Measurements from ENCODE around the gene PRR5L.

Gene PRR5L

GRCh38 chr11:36281850-36282249 is 14.2 kb upstream of the PRR5L start:
- no peak overlapping the region for H3K4me2 ChIP-seq (ENCODE audit: low read length)
- H3K9me2 ChIP-seq (replicated peaks; ENCODE audit: control insufficient read depth, low read length): no peaks in the 10 kb centered on the region
- H4K20me1 ChIP-seq (ENCODE audit: control insufficient read depth, insufficient read depth, low read depth, low read length): no peaks in the 10 kb centered on the region
- TF ChIP-seq CTCF (IDR thresholded peaks at IDR 0.05; ENCODE audit: low read depth, low read length, poor library complexity, severe bottlenecking) (no peak), EZH2phosphoT487 (IDR thresholded peaks at IDR 0.05; ENCODE audit: borderline replicate concordance, low read length) (no peak)
- no peak overlapping the region for H3K27ac ChIP-seq (ENCODE audit: low read depth, low read length)
- H3F3A ChIP-seq (ENCODE audit: control insufficient read depth, insufficient read depth): no peaks in the 10 kb centered on the region
- no peaks in the 10 kb centered on the region; the same call in 1 of the 2 replicates for H3K36me3 ChIP-seq (ENCODE audit: control insufficient read depth, low read length)
- H3K9me3 ChIP-seq (ENCODE audit: control insufficient read depth, insufficient read depth, low read length): no peaks in the 10 kb centered on the region
- H3K79me2 ChIP-seq (ENCODE audit: control insufficient read depth, low read length): peaks cover 10% of the 10 kb centered on the region; the same call in 1 of the 2 replicates
- no peaks in the 10 kb centered on the region for H3K27me3 ChIP-seq (ENCODE audit: control insufficient read depth, low read length)
- no peaks in the 10 kb centered on the region for H3K4me1 ChIP-seq (ENCODE audit: control insufficient read depth, low read length)
- no peak overlapping the region for H3K4me3 ChIP-seq (ENCODE audit: low read length)

GRCh38 chr11:36282926-36283325 is 13.2 kb upstream of the PRR5L start:
- Histone ChIP-seq H3K9me2 (replicated peaks; ENCODE audit: control insufficient read depth, low read length) (no peaks in the 10 kb centered on the region), H3K27me3 (ENCODE audit: control insufficient read depth, low read length) (no peaks in the 10 kb centered on the region), H3K4me3 (ENCODE audit: low read length) (no peak overlapping the region), H3K4me2 (ENCODE audit: low read length) (no peak overlapping the region), H4K20me1 (ENCODE audit: control insufficient read depth, insufficient read depth, low read depth, low read length) (no peaks in the 10 kb centered on the region), H3F3A (ENCODE audit: control insufficient read depth, insufficient read depth) (no peaks in the 10 kb centered on the region), H3K36me3 (ENCODE audit: control insufficient read depth, low read length) (no peaks in the 10 kb centered on the region; the same call in 1 of the 2 replicates), H3K27ac (ENCODE audit: low read depth, low read length) (no peak overlapping the region), H3K4me1 (ENCODE audit: control insufficient read depth, low read length) (no peaks in the 10 kb centered on the region; the same call in 1 of the 2 replicates), H3K79me2 (ENCODE audit: control insufficient read depth, low read length) (peaks cover 11% of the 10 kb centered on the region; the same call in 1 of the 2 replicates), H3K9me3 (ENCODE audit: control insufficient read depth, insufficient read depth, low read length) (no peaks in the 10 kb centered on the region)
- TF ChIP-seq CTCF (IDR thresholded peaks at IDR 0.05; ENCODE audit: low read depth, low read length, poor library complexity, severe bottlenecking): no peak
- TF ChIP-seq EZH2phosphoT487 (IDR thresholded peaks at IDR 0.05; ENCODE audit: borderline replicate concordance, low read length): no peak

GRCh38 chr11:36288442-36289225 is 7.5 kb upstream of the PRR5L start:
- Histone ChIP-seq H3K79me2 (ENCODE audit: control insufficient read depth, low read length) (peaks cover 16% of the 10 kb centered on the region), H3F3A (ENCODE audit: control insufficient read depth, insufficient read depth) (no peaks in the 10 kb centered on the region), H3K4me3 (ENCODE audit: low read length) (peak overlapping the region; percentile 88), H3K9me3 (ENCODE audit: control insufficient read depth, insufficient read depth, low read length) (no peaks in the 10 kb centered on the region), H3K27me3 (ENCODE audit: control insufficient read depth, low read length) (no peaks in the 10 kb centered on the region), H4K20me1 (ENCODE audit: control insufficient read depth, insufficient read depth, low read depth, low read length) (no peaks in the 10 kb centered on the region), H3K9me2 (replicated peaks; ENCODE audit: control insufficient read depth, low read length) (no peaks in the 10 kb centered on the region), H3K4me2 (ENCODE audit: low read length) (peak overlapping the region; percentile 81), H3K4me1 (ENCODE audit: control insufficient read depth, low read length) (peaks cover 10% of the 10 kb centered on the region), H3K27ac (ENCODE audit: low read depth, low read length) (no peak overlapping the region), H3K36me3 (ENCODE audit: control insufficient read depth, low read length) (no peaks in the 10 kb centered on the region)
- TF ChIP-seq EZH2phosphoT487 (IDR thresholded peaks at IDR 0.05; ENCODE audit: borderline replicate concordance, low read length): no peak
- no peak for TF ChIP-seq CTCF (IDR thresholded peaks at IDR 0.05; ENCODE audit: low read depth, low read length, poor library complexity, severe bottlenecking)
